Activated CD4-positive, alpha-beta T cell treated with anti-CD3 and anti-CD28 coated beads for 1 hour (primary cell): ENCODE data around the gene PRIMPOL.

Experiments used
- DNase-seq: peaks from one replicate; pipeline ENCODE4 v3.0.0-alpha.2; 2020

PRIMPOL gene

DNA sequence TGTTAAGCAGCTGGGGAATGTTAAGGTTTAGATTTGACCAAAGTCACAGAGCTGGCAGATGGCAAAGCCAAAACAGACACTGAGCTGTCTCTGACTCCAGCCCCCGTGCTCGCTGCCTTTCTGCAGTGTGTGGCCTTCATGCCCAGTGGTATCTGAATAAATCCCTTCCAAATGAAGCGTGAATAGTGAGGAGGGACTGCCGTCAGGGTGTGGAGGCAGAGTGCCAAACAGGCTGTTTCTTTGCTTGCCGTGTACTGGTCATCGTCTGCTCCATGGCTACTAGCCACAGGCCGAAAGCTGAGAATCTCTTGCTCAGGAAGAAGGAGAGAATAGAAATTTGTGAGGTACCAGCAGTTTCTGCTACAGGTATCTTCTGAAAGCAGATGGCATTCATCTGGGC, 19.7 kb downstream of the PRIMPOL start:
- no peak for DNase-seq

DNA sequence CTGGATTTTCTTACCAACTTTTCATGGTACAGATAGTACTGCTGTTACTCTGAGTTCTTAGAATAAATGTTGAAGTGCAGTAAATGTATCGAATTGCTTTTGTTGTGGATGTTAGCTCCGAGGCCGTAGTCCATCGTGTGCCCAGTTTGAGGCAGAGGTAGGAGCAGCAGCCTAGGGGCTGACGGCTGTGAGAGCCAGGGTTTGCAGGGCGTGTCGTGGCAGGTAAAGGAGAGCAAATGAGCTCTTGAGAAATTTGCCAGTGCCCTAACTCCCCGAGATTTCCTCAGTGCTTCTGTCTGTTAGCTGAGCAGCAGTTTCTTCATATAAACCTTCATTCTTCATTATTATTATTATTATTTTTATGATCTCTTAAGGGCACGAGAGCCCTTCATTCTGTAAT, 21.6 kb downstream of the PRIMPOL start:
- DNase-seq, result no peak

DNA sequence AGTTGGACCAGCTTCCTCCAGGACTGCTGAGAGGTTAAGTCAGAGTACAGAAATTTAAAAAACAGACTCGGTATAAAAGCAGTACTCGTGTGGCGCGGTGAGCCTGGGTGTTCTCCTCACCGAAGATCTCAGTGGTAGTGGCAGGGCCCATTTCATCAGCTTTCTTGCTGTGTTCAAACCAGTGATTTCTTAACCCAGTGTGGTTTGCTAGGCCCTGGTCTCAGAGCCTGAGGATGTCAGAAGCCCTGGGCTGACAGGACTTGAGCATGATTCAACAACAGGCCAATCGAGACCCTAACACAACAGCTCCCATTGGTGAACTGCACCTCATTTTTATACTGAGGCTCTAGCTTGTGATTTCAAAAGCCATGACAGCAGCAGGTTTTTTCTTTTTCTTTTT, 23.2 kb downstream of the PRIMPOL start:
- no peak for DNase-seq

DNA sequence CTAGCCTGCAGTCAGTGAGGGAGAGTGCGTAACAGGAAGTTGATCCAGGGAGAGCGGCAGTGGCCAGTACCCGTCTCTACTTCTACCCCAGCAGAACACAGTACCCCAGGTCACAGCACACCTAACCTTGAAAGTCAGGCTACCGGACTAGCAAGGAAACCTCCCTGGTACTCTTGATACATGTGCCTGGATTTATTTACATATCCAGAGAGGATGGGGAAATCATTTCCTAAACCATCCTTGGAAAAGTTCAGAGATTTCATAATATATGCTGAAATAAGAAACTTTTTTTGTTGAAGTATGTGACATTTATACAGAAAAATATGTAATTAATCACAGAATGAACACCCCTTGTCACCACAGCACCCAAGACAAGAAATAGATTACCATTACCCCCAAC, 24.5 kb downstream of the PRIMPOL start:
- no peak for DNase-seq

- DNase-seq, result no peak
Observed at GRCh38 chr4:184675018-184675417, 25.5 kb downstream of the PRIMPOL start.

DNA sequence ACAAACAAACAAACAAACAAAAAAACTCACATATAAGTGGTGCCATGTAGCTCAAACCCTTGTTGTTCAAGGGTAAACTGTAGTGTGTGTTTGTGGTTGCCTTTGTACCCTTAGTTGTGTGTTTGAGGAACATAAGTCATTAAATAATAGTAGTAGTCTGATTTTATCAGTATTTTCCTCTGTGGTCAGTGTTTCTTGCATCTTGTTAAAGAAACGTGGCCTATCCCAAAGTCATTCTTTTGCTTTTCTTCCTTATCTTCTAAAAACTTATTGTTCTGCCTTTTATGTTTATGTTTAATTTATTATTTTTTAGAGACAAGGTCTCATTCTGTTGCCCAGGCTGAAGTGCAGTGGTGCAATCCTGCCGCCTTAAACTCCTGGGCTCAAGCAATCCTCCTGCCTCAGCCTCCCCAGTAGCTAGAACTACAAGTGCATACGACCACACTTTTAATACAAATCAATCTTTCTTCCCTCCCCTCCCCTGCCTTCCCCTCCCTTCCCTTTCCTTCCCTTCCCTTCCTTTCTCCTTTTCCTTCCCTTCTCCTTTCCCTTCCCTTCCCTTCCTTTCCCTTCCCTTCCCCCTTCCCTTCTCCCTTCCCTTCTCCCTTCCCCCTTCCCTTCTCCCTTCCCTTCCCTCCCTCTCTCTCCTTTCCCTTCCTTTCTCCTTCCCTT, 26.4 kb downstream of the PRIMPOL start:
- no peak for DNase-seq

GRCh38 chr4:184680698-184681097, 31.2 kb downstream of the PRIMPOL start:
- no peak for DNase-seq

- DNase-seq, result no peak
Observed at GRCh38 chr4:184681916-184682315, 32.4 kb downstream of the PRIMPOL start.

GRCh38 chr4:184684491-184685189, 35.1 kb downstream of the PRIMPOL start:
- DNase-seq, result no peak

DNA sequence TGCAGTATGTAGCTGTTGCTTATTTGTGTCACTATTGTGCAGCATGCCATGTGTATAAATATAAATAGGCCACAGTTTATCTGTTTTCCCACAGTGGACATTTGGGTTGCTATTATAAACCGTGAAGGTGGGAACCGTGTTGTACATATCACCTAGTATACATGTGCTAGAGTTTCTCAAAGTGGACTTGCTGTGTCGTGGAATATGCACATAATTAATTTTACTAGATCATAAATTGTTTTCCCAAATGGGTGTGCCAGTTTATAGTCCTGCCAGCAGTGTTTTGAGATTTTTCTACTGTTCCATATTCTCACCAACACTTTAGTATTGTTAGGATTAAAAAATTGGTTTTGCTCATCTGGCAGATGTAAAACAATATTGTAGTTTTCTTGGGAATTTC, 38.5 kb downstream of the PRIMPOL start:
- DNase-seq, result no peak

GRCh38 chr4:184688447-184688846, 38.9 kb downstream of the PRIMPOL start:
- no peak for DNase-seq

DNA sequence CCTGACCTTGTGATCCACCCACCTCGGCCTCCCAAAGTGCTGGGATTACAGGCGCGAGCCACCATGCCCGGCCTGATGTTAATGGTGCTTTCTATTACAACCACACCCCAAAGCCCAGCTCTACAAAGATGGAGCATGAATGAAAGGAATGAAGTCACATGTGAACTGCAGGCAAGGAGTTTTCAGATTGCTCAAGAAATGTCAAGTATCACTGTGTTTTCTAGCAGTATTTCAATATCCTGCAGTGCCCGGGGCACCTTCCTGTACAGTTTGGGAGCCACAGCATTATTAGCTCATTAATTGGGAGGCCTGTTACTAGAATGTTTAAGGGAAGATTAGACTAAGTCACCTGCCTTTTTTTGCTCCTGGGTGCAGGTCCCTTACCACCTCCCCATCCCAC, 40.1 kb downstream of the PRIMPOL start:
- DNase-seq, result no peak

- no peak for DNase-seq
Observed at GRCh38 chr4:184693056-184693455, 43.5 kb downstream of the PRIMPOL start.

- DNase-seq, result no peak
Observed at GRCh38 chr4:184694412-184694956, 44.9 kb downstream of the PRIMPOL start.

GRCh38 chr4:184695178-184695896, 45.8 kb downstream of the PRIMPOL start:
- no peak for DNase-seq

DNA sequence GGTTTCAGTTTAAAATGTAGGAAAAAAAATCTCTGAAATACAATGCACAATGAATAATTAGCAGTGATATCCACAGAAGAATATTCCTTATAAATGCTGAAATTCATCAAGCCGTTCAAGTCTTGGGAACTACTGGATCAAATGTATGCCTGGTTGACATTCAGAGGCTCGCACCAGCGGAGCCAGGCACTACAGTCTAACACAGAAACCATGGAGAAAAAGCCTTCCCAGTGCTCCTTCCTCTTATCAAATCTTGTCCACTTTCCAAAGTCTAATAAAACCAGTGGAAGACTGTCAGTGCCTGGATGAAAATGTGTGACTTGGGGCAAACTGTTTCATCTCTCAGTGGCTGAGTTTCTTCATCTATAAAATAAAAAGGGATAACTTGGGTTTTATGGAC, 48.4 kb downstream of the PRIMPOL start:
- DNase-seq, result no peak

DNA sequence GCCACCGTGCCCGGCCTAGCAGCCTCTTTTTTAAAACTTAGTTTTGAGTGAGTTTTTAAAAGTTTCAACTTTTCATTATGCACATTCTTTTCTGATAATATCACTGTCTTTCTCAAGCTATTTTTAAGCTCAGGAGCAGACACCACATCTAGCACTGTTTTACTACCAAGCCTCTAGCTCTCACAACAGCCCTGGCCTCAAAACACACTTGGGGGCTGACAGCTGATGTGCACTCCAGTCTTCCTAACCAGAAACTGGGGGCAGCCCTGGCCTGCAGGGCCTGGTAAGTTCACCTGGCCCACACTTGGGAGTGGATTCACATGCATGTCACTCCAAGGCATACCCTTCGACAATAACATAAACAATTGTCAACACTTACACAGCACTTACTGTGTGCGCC, 50.4 kb downstream of the PRIMPOL start:
- no peak for DNase-seq

- no peak for DNase-seq
Observed at GRCh38 chr4:184702114-184702513, 52.6 kb downstream of the PRIMPOL start.

DNA sequence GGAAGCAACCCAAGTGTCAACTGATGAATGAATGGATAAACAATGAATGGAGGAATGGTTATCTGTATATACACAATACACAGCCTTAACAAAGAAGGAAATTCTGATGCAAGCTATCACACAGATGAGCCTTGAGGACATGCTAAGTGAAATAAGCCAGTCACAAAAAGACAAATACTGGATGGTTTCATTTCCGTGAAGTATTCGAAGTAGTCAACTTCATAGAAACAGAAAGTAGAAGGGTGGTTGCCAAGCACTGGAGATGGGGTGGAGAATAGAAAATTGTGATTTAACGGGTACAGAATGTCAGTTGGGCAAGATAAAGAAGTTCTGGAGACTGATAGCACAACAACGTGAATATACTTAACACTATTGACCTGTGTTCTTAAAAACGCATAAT, 56.2 kb downstream of the PRIMPOL start:
- no peak for DNase-seq

DNA sequence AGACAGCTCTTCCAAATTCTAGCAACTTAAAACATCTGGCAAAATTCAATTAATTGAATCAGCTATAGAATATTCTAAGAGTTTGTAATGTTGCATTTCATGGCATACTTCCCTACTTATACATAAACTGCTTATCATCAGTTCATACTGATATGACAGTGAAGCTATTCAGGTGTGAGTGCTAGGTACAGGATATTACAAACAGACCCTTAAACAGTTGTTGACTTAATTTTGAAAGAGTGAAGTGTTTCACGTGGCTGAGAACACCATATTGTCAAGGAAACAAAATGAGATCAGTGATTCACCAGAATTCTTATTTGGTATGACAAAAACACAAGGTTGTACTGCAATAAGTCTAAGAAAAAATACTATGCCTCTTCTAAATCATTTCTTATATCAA, 56.9 kb downstream of the PRIMPOL start:
- no peak for DNase-seq

DNA sequence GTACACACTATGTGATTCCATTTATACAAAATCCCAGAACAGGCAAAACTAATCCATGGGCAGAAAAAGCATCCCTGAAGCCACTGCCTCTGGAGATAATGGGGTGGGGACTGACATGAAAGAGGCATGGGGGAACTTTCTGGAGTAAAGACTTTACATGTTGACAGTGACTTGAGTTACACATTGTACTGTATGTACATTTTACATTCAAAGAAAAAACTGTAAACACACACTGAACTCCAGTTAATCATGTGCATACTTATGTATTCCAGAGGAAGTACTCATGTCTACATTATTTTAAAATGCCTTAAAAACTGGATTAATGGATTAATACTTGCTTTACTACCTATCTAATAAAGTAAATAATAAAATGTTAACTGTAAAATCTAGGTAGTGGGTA, 62.8 kb downstream of the PRIMPOL start:
- no peak for DNase-seq

DNA sequence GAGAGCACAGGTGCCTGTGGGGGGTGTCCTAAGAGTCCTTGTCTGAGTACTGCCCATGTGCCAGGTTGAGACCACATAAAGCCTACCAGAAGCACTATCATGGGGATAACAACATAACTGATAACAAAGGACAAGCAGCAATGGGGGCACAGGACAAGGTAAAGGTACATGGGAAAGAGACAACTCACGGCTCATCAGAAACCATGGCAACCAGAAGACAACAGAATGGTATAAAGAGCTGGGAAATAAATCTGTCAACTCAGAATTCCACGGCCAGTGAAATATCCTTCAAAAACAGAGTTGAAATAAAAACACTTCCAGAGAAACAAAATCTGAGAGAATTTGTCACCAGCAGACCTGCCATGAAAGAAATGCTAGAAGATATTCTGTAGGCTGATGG, 64.3 kb downstream of the PRIMPOL start:
- DNase-seq, result no peak

DNA sequence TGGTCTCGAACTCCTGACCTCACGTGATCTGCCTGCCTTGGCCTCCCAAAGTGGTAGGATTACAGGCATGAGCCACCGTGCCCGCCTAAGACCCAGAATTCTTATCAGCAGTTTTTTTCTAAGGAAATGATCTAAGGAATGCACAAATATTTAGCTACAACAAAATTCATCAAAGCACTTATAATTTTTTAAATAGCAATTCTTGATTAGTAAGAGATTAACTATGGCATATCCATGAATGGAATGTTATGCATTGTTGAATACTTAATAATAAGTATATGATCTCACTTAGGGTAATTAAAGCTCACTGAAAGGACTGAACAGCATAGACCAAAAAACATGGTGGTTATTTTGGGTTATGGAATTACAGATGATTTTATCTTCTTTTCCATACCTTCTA, 66.0 kb downstream of the PRIMPOL start:
- no peak for DNase-seq

DNA sequence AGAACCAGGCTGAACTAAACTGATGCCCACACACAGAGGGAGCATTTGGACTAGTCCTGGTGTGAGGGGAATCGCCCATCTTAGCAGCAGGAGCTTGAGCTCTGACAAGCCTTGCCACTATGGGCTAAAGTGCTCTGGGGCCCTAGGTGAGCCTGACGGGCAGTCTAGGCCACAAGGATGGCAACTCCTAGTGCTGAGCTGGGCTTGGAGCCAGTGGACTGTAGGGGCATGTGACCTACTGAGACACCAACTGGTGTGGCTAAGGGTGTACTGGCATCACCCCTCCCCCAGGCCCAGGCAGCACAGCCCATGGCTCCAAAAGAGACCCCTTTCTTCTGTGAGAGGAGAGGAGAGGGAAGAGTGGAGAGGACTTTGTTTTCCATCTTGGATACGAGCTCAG, 69.9 kb downstream of the PRIMPOL start:
- DNase-seq, result no peak
